ENCODE measurements around the gene FBLN1.
A peak's percentile ranks its signal among the peaks of the same experiment; 100 is the strongest.
"Not testable (repeated sequence)": the region's sequence is repeated elsewhere in the genome, so short reads cannot be mapped to it uniquely, and the experiment has no call there.

Gene FBLN1

DNA sequence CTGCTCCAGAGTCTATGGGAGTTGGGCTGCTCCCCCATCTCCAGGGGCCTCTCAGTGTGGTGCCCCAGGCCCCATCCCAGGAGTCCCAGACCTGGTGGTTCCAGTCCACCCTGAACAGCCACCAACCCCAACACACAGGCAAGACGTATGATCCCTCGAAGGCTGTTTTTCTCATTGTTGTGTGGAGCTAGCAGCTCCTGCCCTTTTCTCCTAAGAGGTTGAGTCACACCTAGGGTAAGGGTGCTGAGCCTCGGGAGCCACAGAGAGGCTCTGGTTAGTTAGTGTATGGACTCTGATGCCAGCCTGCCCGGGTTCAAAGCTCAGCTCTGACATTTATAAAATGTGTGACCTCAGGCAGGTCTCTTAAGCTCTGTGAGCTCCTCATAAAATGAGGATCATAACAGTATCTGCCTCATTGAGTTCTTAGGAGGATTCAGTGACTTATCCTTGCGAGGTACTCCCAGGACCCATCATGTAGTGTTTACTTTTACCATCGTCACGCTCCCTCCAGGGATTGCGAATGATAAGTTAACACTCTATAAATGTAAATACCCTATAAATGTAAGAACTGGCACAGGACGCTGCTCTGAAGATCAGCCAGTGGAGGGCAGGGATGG, 47.2 kb downstream of the FBLN1 start:
- no peak for DNase-seq

- DNase-seq, result no peak
These were observed 47.7 kb downstream of the FBLN1 start for GRCh38 chr22:45550416-45550815.

GRCh38 chr22:45550891-45551290, 48.2 kb downstream of the FBLN1 start:
- no peak for DNase-seq

DNA sequence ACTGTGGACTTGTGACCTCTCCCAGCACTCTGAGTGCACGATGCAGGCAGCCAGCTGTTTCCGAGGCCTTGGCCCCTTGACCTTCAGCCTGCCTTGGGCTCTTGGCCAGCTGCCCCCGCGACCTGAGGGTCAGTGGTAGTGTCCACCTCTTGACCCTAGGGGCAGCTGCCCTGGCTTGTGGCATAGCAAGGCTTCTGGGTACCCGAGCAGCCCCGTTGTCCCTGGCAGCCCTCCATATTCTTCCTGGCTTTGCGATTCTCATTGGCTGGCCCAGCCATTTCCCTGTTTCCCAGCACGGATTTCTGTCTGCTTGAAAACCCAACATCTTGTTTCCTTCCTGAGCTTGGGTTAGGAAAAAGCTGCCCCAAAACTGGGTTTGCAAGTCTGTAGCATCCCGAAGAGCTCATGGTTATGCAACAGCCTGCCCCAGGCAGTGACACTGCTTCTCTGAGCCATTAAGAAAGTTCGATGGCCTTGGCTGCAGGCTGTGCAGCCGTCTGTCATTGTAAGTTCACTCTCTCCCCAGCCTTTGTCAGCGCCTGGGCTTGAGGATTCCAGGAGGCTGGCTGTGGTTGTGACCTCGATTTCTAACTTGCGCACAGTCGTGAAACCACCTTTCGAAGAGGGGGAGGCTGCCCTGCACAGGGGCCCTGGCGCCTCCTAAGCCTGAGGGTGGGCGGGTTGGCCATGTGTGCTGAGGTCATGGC, 48.8 kb downstream of the FBLN1 start:
- no peak for DNase-seq

GRCh38 chr22:45552017-45552411, 49.3 kb downstream of the FBLN1 start:
- DNase-seq, result no peak

GRCh38 chr22:45552580-45553350, 50.1 kb downstream of the FBLN1 start:
- DNase-seq, result no peak

DNA sequence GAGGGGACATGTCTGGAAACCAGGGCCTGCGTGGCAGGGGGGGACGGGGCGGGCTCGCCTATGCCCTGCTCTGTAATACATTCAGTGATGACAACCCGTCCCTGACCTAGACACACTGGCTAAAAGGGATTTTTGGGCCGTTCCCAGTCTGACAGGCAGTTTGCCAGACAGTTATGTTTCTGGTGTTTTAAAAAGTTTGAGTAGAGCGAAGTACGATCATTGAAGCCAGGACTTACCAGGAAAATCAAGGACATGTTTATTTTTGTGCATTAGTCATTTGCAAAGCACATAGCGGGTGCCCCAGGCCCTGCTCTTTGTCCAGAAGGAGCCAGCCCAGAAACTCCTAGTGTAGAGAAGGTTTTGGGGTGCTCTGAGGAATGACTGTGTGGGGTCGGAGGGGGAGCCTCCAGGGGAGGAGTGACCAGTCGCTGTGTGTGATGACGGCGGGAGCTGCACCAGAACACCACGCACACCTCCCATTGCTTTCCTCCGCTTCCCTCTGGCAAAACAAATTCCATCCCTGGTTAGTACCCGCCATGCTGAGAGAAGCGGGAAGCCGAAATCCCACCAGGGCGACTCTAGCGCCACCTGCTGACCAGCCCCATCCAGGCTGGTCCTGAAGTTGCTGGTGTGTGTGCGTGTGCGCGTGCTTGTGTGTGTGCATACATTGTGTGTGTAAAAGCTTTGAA, 50.8 kb downstream of the FBLN1 start:
- DNase-seq, result peak; percentile 68 to 73

DNA sequence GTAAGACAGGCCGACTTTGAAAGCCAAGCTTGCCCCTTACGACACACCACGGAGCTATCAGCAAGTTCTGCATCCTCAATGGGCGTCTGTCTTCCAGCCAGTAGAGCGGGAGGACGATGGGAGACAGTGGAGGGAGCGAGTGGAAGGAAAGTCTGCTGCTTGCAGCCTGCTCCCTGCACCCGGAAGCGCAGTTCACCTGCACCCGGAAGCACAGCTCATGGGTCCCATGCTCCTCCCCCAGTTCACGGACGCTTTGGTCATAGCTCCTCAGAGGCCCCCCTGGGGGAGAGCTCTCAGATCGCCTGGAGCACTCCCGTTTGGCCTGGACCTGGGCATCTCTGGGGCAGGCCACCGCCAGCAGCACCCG, 51.3 kb downstream of the FBLN1 start:
- DNase-seq, result no peak

DNA sequence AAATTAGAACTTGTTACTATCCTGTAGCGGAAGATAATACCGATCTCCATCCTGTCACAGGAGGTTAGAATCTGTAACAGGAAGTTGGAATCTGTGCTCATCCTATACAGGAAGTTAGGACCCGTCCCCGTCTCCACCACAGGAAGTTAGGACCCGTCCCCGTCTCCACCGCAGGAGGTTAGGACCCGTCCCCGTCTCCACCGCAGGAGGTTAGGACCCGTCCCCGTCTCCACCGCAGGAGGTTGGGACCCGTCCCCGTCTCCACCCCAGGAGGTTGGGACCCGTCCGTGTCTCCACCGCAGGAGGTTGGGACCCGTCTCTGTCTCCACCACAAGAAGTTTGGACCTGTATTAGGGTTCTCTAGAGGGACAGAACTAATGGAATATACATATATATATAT, 52.2 kb downstream of the FBLN1 start:
- no peak for DNase-seq

GRCh38 chr22:45557926-45558325, 55.2 kb downstream of the FBLN1 start:
- DNase-seq, result not testable (repeated sequence)

GRCh38 chr22:45560092-45560491, 57.4 kb downstream of the FBLN1 start:
- not testable (repeated sequence) for DNase-seq

- DNase-seq, result not testable (repeated sequence)
These were observed 58.1 kb downstream of the FBLN1 start for GRCh38 chr22:45560761-45561160.

- DNase-seq, result no peak
These were observed 59.4 kb downstream of the FBLN1 start for GRCh38 chr22:45562102-45562501.

DNA sequence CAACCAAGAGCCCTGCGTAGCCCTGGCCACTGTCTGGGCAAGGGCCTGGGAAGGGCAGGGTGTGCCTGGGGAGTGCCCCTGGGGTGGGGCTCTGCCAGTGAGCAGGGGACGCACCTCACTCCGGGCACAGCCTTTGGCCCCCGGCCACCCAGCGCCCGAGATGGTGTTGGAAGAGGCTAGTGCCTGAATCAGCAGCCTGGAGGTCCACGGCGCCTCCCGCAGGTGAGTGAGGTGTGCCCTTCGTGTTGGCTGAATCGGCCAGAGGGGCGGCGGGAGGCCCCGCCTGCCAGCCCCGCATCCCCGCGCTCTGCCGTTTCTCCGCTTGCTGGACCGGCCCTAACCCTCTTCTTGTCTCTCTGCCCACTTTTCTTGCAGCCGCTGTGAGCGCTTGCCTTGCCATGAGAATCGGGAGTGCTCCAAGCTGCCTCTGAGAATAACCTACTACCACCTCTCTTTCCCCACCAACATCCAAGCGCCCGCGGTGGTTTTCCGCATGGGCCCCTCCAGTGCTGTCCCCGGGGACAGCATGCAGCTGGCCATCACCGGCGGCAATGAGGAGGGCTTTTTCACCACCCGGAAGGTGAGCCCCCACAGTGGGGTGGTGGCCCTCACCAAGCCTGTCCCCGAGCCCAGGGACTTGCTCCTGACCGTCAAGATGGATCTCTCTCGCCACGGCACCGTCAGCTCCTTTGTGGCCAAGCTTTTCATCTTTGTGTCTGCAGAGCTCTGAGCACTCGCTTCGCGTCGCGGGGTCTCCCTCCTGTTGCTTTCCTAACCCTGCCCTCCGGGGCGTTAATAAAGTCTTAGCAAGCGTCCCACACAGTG, 60.1 kb downstream of the FBLN1 start:
- DNase-seq, result no peak

- DNase-seq, result no peak
These were observed 60.8 kb downstream of the FBLN1 start for GRCh38 chr22:45563362-45564040.

- no peak for DNase-seq
These were observed 61.8 kb downstream of the FBLN1 start for GRCh38 chr22:45564349-45565030.

- no peak for DNase-seq
These were observed 62.5 kb downstream of the FBLN1 start for GRCh38 chr22:45565171-45565570.

- no peak for DNase-seq
These were observed 63.3 kb downstream of the FBLN1 start for GRCh38 chr22:45565973-45566372.

- no peak for DNase-seq
These were observed 65.5 kb downstream of the FBLN1 start for GRCh38 chr22:45568213-45568612.

DNA sequence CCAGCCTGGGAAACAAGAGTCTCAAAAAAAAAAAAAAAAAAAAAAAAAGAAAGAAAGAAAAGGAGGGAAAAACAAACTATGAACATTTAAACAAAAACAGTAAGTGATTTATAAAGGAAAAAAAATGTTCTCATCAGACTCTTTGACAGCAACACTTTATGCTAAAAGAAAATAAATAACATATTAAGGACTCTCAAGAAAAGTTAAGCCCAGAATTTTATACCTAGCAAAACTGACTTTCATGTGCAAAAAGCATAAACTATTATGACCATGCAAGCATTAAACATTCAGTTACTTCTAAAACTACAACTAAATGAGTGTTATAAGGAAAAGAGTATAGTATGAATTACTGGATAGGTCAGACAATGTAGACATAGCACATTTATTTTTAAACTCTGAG, 68.4 kb downstream of the FBLN1 start:
- no peak for DNase-seq

DNA sequence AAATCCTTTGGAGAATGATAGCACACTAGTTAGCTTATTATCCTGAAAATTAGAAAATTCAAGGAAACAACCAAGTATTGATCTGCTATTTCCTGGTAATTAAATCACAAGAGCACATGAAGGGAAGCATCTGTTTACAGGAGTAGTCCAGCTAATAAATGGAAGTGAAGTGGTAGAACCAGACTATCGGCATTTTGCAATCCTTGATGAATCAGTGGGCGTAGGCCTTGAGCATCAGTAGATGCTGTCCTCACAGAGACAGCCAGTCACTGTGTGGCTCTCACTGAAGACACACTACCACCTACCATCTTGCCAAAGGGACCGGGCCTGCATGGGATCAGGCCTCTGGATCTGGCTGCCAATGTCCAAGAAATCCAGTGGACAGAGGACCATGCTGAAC, 69.8 kb downstream of the FBLN1 start:
- DNase-seq, result no peak

Measured in activated CD4-positive, alpha-beta T cell treated with anti-CD3 and anti-CD28 coated beads, Interleukin-2, amount 50 U/mL, for 48 hours (primary cell).